Activated T-helper 1 cell treated with anti-CD3 and anti-CD28 coated beads, Interleukin-12 subunit alpha, Interleukin-12 subunit beta, Interleukin-2, Interleukin-4 antibody, amounts not matched to agents 30 ng/mL and 10 ng/mL and 1 ng/mL, durations not matched to agents 14 hours and 24 hours and 36 hours (primary cell): ENCODE measurements around the gene KRT26. TPM values are rescaled to one million over a fixed set of nuclear protein-coding genes. Genes with fewer than 3 reads are reported as not detected.

Experiments
- DNase-seq: peaks from one replicate; pipeline ENCODE4 v3.0.0; 2021; ENCODE audit warnings: low spot score
- H3K27ac Mint-ChIP-seq: one replicate; pipeline ENCODE4 v1.8.0; 2021; ENCODE audit warnings: mild to moderate bottlenecking, mixed read lengths
- H3K27me3 Mint-ChIP-seq: one replicate; pipeline ENCODE4 v1.8.0; 2022; ENCODE audit warnings: mild to moderate bottlenecking, moderate library complexity, mixed read lengths; ENCODE audit not compliant: insufficient read depth
- H3K36me3 Mint-ChIP-seq: one replicate; pipeline ENCODE4 v1.8.0; 2021; ENCODE audit warnings: low read depth, mixed read lengths
- H3K4me1 Mint-ChIP-seq: one replicate; pipeline ENCODE4 v1.8.0; 2021; ENCODE audit warnings: low read depth, mixed read lengths
- H3K4me3 Mint-ChIP-seq: one replicate; pipeline ENCODE4 v1.8.0; 2021; ENCODE audit warnings: mild to moderate bottlenecking, moderate library complexity, mixed read lengths
- H3K9me3 Mint-ChIP-seq: one replicate; pipeline ENCODE4 v1.8.0; 2021; ENCODE audit warnings: mixed read lengths
- intact Hi-C: fragments of 100-400 bp; cut with micrococcal nuclease; formaldehyde crosslinking; loops from one replicate; pipeline ENCODE4 v1.15.1; 2024
- total RNA-seq: library from RNA; stranded (reverse); gene quantifications from 2 replicates; pipeline ENCODE4 v1.2.3, GENCODE V29; 2022

Gene KRT26
- total RNA-seq, 1 donor from 2014 or later, result not detected

GRCh38 chr17:40782450-40782849 is 10.4 kb upstream of the KRT26 start, which contains the start of gene KRT27:
Gene KRT27, minus strand, starts transcription at chr17:40782550. Its CDS starts 57 bp downstream, at chr17:40782493.
- no peak for DNase-seq
- Mint-ChIP-seq H3K4me3 (no peak within 1 kb of the TSS), H3K27me3 (peaks cover 34% of the 10 kb centered on the region), H3K36me3 (no peaks in the 10 kb centered on the region), H3K4me1 (no peaks in the 10 kb centered on the region), H3K27ac (no peak within 1 kb of the TSS), H3K9me3 (no peaks in the 10 kb centered on the region)
- intact Hi-C loops, result no loop called here

GRCh38 chr17:40779181-40779909 is 7.3 kb upstream of the KRT26 start:
- peaks cover 50% of the 10 kb centered on the region for H3K27me3 Mint-ChIP-seq
- intact Hi-C loops, result no loop called here
- H3K4me1 Mint-ChIP-seq, result no peaks in the 10 kb centered on the region
- H3K27ac Mint-ChIP-seq, result no peak overlapping the region
- H3K9me3 Mint-ChIP-seq, result no peaks in the 10 kb centered on the region
- H3K4me3 Mint-ChIP-seq, result no peak overlapping the region
- no peak for DNase-seq
- H3K36me3 Mint-ChIP-seq, result no peaks in the 10 kb centered on the region

GRCh38 chr17:40778461-40778860 is 6.5 kb upstream of the KRT26 start:
- no peaks in the 10 kb centered on the region for H3K9me3 Mint-ChIP-seq
- no peaks in the 10 kb centered on the region for H3K4me1 Mint-ChIP-seq
- DNase-seq, result no peak
- peaks cover 50% of the 10 kb centered on the region for H3K27me3 Mint-ChIP-seq
- H3K4me3 Mint-ChIP-seq, result no peak overlapping the region
- intact Hi-C loops, result no loop called here
- no peak overlapping the region for H3K27ac Mint-ChIP-seq
- no peaks in the 10 kb centered on the region for H3K36me3 Mint-ChIP-seq

- H3K9me3 Mint-ChIP-seq, result no peaks in the 10 kb centered on the region
- H3K27me3 Mint-ChIP-seq, result peaks cover 47% of the 10 kb centered on the region
- no peak overlapping the region for H3K27ac Mint-ChIP-seq
- no peaks in the 10 kb centered on the region for H3K36me3 Mint-ChIP-seq
- H3K4me3 Mint-ChIP-seq, result no peak overlapping the region
- DNase-seq, result no peak
- intact Hi-C loops, result no loop called here
- no peaks in the 10 kb centered on the region for H3K4me1 Mint-ChIP-seq
Observed at GRCh38 chr17:40777971-40778370, 6.0 kb upstream of the KRT26 start.

- no peak overlapping the region for H3K27ac Mint-ChIP-seq
- H3K9me3 Mint-ChIP-seq, result no peaks in the 10 kb centered on the region
- intact Hi-C loops, result no loop called here
- H3K4me1 Mint-ChIP-seq, result no peaks in the 10 kb centered on the region
- H3K27me3 Mint-ChIP-seq, result peaks cover 52% of the 10 kb centered on the region
- no peak overlapping the region for H3K4me3 Mint-ChIP-seq
- DNase-seq, result no peak
- no peaks in the 10 kb centered on the region for H3K36me3 Mint-ChIP-seq
Observed at GRCh38 chr17:40777459-40777858, 5.5 kb upstream of the KRT26 start.

GRCh38 chr17:40775945-40776344 is 3.9 kb upstream of the KRT26 start:
- Mint-ChIP-seq H3K27me3 (peaks cover 51% of the 10 kb centered on the region), H3K4me3 (no peak overlapping the region), H3K9me3 (no peaks in the 10 kb centered on the region), H3K4me1 (no peaks in the 10 kb centered on the region), H3K36me3 (no peaks in the 10 kb centered on the region), H3K27ac (no peak overlapping the region)
- DNase-seq, result no peak
- intact Hi-C loops, result no loop called here

- intact Hi-C loops, result no loop called here
Observed at GRCh38 chr17:40765657-40766056, 6.3 kb downstream of the KRT26 start.

GRCh38 chr17:40763752-40764151 is 8.2 kb downstream of the KRT26 start:
- Mint-ChIP-seq H3K9me3 (peaks cover 48% of the 10 kb centered on the region), H3K4me3 (no peak overlapping the region), H3K27ac (no peak overlapping the region), H3K4me1 (no peaks in the 10 kb centered on the region), H3K27me3 (peaks cover 21% of the 10 kb centered on the region), H3K36me3 (no peaks in the 10 kb centered on the region)
- intact Hi-C loops, result no loop called here
- DNase-seq, result no peak

More at GRCh38 chr17:40765657-40766056, 6.3 kb downstream of the KRT26 start:
- Mint-ChIP-seq H3K4me1 (no peaks in the 10 kb centered on the region), H3K9me3 (peaks cover 29% of the 10 kb centered on the region), H3K27me3 (peaks cover 24% of the 10 kb centered on the region), H3K36me3 (no peaks in the 10 kb centered on the region), H3K27ac (no peak overlapping the region), H3K4me3 (no peak overlapping the region)
- DNase-seq, result no peak

- intact Hi-C loops, result no loop called here
- Mint-ChIP-seq H3K4me1 (no peaks in the 10 kb centered on the region), H3K27ac (no peak overlapping the region), H3K36me3 (no peaks in the 10 kb centered on the region), H3K9me3 (peaks cover 59% of the 10 kb centered on the region), H3K4me3 (no peak overlapping the region), H3K27me3 (peaks cover 16% of the 10 kb centered on the region)
- no peak for DNase-seq
Observed at GRCh38 chr17:40760105-40761016, 11.6 kb downstream of the KRT26 start.

GRCh38 chr17:40755231-40755630 is 16.8 kb downstream of the KRT26 start, which contains the start of gene KRT25:
Gene KRT25, minus strand, starts transcription at chr17:40755331. Its CDS starts 60 bp downstream, at chr17:40755271.
- Mint-ChIP-seq H3K36me3 (no peaks in the 10 kb centered on the region), H3K4me3 (no peak within 1 kb of the TSS), H3K27me3 (peaks cover 24% of the 10 kb centered on the region), H3K9me3 (peaks cover 26% of the 10 kb centered on the region), H3K4me1 (no peaks in the 10 kb centered on the region), H3K27ac (no peak within 1 kb of the TSS)
- no peak for DNase-seq
- intact Hi-C loops, result no loop called here

GRCh38 chr17:40753804-40754203 is 18.2 kb downstream of the KRT26 start:
- Mint-ChIP-seq H3K4me1 (no peaks in the 10 kb centered on the region), H3K9me3 (peaks cover 12% of the 10 kb centered on the region)
- intact Hi-C loops, result no loop called here

GRCh38 chr17:40751065-40751464 is 20.9 kb downstream of the KRT26 start:
- H3K4me1 Mint-ChIP-seq, result no peaks in the 10 kb centered on the region
- H3K4me3 Mint-ChIP-seq, result no peak overlapping the region
- DNase-seq, result no peak
- intact Hi-C loops, result no loop called here
- H3K36me3 Mint-ChIP-seq, result no peaks in the 10 kb centered on the region
- peaks cover 26% of the 10 kb centered on the region for H3K27me3 Mint-ChIP-seq
- peaks cover 4% of the 10 kb centered on the region for H3K9me3 Mint-ChIP-seq
- H3K27ac Mint-ChIP-seq, result no peak overlapping the region

More at GRCh38 chr17:40753804-40754203, 18.2 kb downstream of the KRT26 start:
- H3K27ac Mint-ChIP-seq, result no peak overlapping the region
- peaks cover 21% of the 10 kb centered on the region for H3K27me3 Mint-ChIP-seq
- no peak for DNase-seq
- no peaks in the 10 kb centered on the region for H3K36me3 Mint-ChIP-seq
- no peak overlapping the region for H3K4me3 Mint-ChIP-seq

GRCh38 chr17:40750391-40750790 is 21.6 kb downstream of the KRT26 start:
- no peak for DNase-seq
- H3K4me3 Mint-ChIP-seq, result no peak overlapping the region
- peaks cover 4% of the 10 kb centered on the region for H3K9me3 Mint-ChIP-seq
- intact Hi-C loops, result no loop called here
- H3K27me3 Mint-ChIP-seq, result peaks cover 22% of the 10 kb centered on the region
- H3K27ac Mint-ChIP-seq, result no peak overlapping the region
- no peaks in the 10 kb centered on the region for H3K4me1 Mint-ChIP-seq
- no peaks in the 10 kb centered on the region for H3K36me3 Mint-ChIP-seq
